Loucy (cell line): ENCODE data around the gene ZNF230.

Source experiments
- EZH2phosphoT487 ChIP-seq: fragments of 200-600 bp; IDR thresholded peaks from 2 replicates; pipeline ENCODE4 v1.6.1; 2018; ENCODE audit warnings: antibody characterized with exemption, mild to moderate bottlenecking, moderate library complexity, borderline replicate concordance
- TF ChIP-seq, protein P1 (sequence below): fragments of 200-600 bp; sonication (generic); conservative IDR thresholded peaks from 2 replicates; pipeline ENCODE4 v1.5.1; 2014; ENCODE audit warnings: mild to moderate bottlenecking, antibody characterized with exemption, low read length

DNA sequence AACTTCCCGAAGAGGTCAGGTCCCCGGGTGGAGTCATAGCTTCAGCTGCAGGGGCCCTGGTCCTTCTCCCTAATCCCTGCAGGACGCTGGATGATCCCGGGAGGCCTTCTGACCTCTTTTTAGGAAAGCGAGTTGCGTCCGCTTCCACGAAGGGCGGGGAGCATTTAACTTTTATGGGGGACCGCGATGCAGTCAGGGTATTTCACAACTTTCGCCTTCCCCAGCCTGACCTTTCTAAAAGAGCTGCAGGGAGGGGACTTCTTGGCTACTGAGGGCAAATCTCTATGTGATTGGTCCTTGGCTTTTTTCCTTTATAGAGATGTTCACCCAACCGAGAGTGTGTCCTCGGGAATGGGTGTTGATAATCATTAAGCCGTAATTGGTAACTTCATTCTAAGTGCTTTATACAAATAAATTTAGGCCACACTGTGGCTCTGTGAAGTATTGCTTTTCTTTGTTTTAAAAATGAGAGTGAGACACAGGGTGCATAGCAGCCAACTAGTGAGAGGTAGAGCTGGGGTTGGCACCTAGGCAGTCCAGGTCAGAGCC is 778 bp downstream of the ZNF230 start:
- TF ChIP-seq, protein P1, sequence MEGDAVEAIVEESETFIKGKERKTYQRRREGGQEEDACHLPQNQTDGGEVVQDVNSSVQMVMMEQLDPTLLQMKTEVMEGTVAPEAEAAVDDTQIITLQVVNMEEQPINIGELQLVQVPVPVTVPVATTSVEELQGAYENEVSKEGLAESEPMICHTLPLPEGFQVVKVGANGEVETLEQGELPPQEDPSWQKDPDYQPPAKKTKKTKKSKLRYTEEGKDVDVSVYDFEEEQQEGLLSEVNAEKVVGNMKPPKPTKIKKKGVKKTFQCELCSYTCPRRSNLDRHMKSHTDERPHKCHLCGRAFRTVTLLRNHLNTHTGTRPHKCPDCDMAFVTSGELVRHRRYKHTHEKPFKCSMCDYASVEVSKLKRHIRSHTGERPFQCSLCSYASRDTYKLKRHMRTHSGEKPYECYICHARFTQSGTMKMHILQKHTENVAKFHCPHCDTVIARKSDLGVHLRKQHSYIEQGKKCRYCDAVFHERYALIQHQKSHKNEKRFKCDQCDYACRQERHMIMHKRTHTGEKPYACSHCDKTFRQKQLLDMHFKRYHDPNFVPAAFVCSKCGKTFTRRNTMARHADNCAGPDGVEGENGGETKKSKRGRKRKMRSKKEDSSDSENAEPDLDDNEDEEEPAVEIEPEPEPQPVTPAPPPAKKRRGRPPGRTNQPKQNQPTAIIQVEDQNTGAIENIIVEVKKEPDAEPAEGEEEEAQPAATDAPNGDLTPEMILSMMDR: peak; percentile 42; the same call in 1 of the 2 replicates
- TF ChIP-seq EZH2phosphoT487: no peak
